GM18498 (cell line): ENCODE measurements around the gene TMPRSS12.
"Not testable (repeated sequence)": the region's sequence is repeated elsewhere in the genome, so short reads cannot be mapped to it uniquely, and the experiment has no call there.

Experiments
- ATAC-seq: cut with Tn5 transposase; IDR thresholded peaks from one replicate; pipeline ENCODE4 v1.9.1; 2021; ENCODE audit warnings: mild to moderate bottlenecking, moderate library complexity; ENCODE audit not compliant: unreplicated experiment

Gene TMPRSS12

GRCh38 chr12:50855679-50856078 is 13.0 kb downstream of the TMPRSS12 start:
- not testable (repeated sequence) for ATAC-seq

- no peak for ATAC-seq
Observed at GRCh38 chr12:50859621-50860310, 17.0 kb downstream of the TMPRSS12 start.

GRCh38 chr12:50862316-50862715 is 19.6 kb downstream of the TMPRSS12 start:
- ATAC-seq: no peak

- ATAC-seq: no peak
Observed at GRCh38 chr12:50865266-50865665, 22.5 kb downstream of the TMPRSS12 start.

GRCh38 chr12:50868881-50869280 is 26.2 kb downstream of the TMPRSS12 start:
- not testable (repeated sequence) for ATAC-seq

- no peak for ATAC-seq
Observed at GRCh38 chr12:50882563-50882962, 39.8 kb downstream of the TMPRSS12 start.

GRCh38 chr12:50887191-50887590 is 44.5 kb downstream of the TMPRSS12 start:
- no peak for ATAC-seq

- no peak for ATAC-seq
Observed at GRCh38 chr12:50888666-50889065, 45.9 kb downstream of the TMPRSS12 start.

GRCh38 chr12:50894241-50894640 is 51.5 kb downstream of the TMPRSS12 start:
- ATAC-seq: no peak

- no peak for ATAC-seq
Observed at GRCh38 chr12:50901685-50902113, 59.0 kb downstream of the TMPRSS12 start.

GRCh38 chr12:50908479-50908878 is 65.8 kb downstream of the TMPRSS12 start:
- ATAC-seq: not testable (repeated sequence)

GRCh38 chr12:50912361-50912760 is 69.6 kb downstream of the TMPRSS12 start:
- not testable (repeated sequence) for ATAC-seq

GRCh38 chr12:50913224-50913623 is 70.5 kb downstream of the TMPRSS12 start:
- no peak for ATAC-seq

- no peak for ATAC-seq
Observed at GRCh38 chr12:50914872-50915484, 72.3 kb downstream of the TMPRSS12 start.

- no peak for ATAC-seq
Observed at GRCh38 chr12:50916292-50916691, 73.6 kb downstream of the TMPRSS12 start.

GRCh38 chr12:50918584-50919316 is 76.0 kb downstream of the TMPRSS12 start:
- ATAC-seq: peak; percentile 83

- ATAC-seq: no peak
Observed at GRCh38 chr12:50922820-50923219, 80.1 kb downstream of the TMPRSS12 start.

- ATAC-seq: no peak
Observed at GRCh38 chr12:50923361-50924130, 80.8 kb downstream of the TMPRSS12 start.

GRCh38 chr12:50924131-50924438 is 81.4 kb downstream of the TMPRSS12 start:
- ATAC-seq: no peak

- ATAC-seq: peak; percentile 92
Observed at GRCh38 chr12:50924439-50925341, 82.0 kb downstream of the TMPRSS12 start.
